Smooth muscle cell (in vitro differentiated cells): Measurements from ENCODE around the gene TBC1D22B. TPM values are rescaled to one million over a fixed set of nuclear protein-coding genes. Genes with fewer than 3 reads are reported as not detected.

Experiments used
- DNase-seq: peaks from one replicate; lab custom pipeline; 2025; ENCODE audit not compliant: unreplicated experiment; lab: John Stamatoyannopoulos, UW
- H2AFZ ChIP-seq: fragments of 200-600 bp; sonication (generic); 2 replicates; pipeline ENCODE4 v1.6.0; 2016; ENCODE audit warnings: antibody characterized with exemption, low read depth, mild to moderate bottlenecking
- H3F3A ChIP-seq: fragments of 200-600 bp; sonication (generic); 2 replicates; pipeline ENCODE4 v1.6.0; 2017; ENCODE audit warnings: antibody characterized with exemption, low read depth
- H3K27ac ChIP-seq: fragments of 200-600 bp; sonication (generic); 2 replicates; pipeline ENCODE4 v1.5.1; 2016; ENCODE audit warnings: low read depth, mild to moderate bottlenecking
- H3K27me3 ChIP-seq: fragments of 200-600 bp; sonication (generic); 2 replicates; pipeline ENCODE4 v1.6.1; 2016; ENCODE audit warnings: low read depth, mild to moderate bottlenecking
- H3K36me3 ChIP-seq: fragments of 200-600 bp; sonication (generic); 2 replicates; pipeline ENCODE4 v1.5.1; 2016; ENCODE audit warnings: low read depth
- H3K4me1 ChIP-seq: fragments of 200-600 bp; sonication (generic); 2 replicates; pipeline ENCODE4 v1.5.1; 2016; ENCODE audit warnings: low read depth
- H3K4me2 ChIP-seq: fragments of 200-600 bp; sonication (generic); 2 replicates; pipeline ENCODE4 v1.6.0; 2016; ENCODE audit warnings: mild to moderate bottlenecking
- H3K4me3 ChIP-seq: fragments of 200-600 bp; sonication (generic); 2 replicates; pipeline ENCODE4 v1.5.1; 2016; ENCODE audit warnings: mild to moderate bottlenecking
- H3K79me2 ChIP-seq: fragments of 200-600 bp; sonication (generic); 2 replicates; pipeline ENCODE4 v1.6.0; 2016; ENCODE audit warnings: low read depth, mild to moderate bottlenecking
- H3K9ac ChIP-seq: fragments of 200-600 bp; sonication (generic); 2 replicates; pipeline ENCODE4 v1.6.0; 2016; ENCODE audit warnings: low read depth
- H3K9me3 ChIP-seq: fragments of 200-600 bp; sonication (generic); replicated peaks from 2 replicates; pipeline ENCODE4 v1.5.1; 2016; ENCODE audit warnings: low read depth
- H4K20me1 ChIP-seq: fragments of 200-600 bp; sonication (generic); 2 replicates; pipeline ENCODE4 v1.6.0; 2016; ENCODE audit warnings: low read depth
- CTCF ChIP-seq: fragments of 200-600 bp; sonication (generic); IDR thresholded peaks from 2 replicates; pipeline ENCODE4 v1.5.1; 2017; ENCODE audit warnings: borderline replicate concordance, mild to moderate bottlenecking, antibody characterized with exemption; ENCODE audit not compliant: insufficient read depth, poor library complexity, severe bottlenecking
- WGBS: methylation state at CpG from one replicate; pipeline ENCODE4 v1.1.7; 2016; ENCODE audit warnings: low lambda C conversion rate; 5-methylcytosine and 5-hydroxymethylcytosine counted together
- polyA plus RNA-seq: library from polyadenylated mRNA; unstranded; fragments of >200 nt; fragmentation: Nextera tagmentation; extraction: Ambion mirVana; gene quantifications from 2 replicates; pipeline ENCODE4 v1.2.1, GENCODE V29; 2016
- total RNA-seq: library from RNA; depleted of rRNA; stranded (reverse); fragments of >200 nt; gene quantifications from 2 replicates; pipeline ENCODE4 v1.2.3, GENCODE V29; 2014

TBC1D22B gene
- total and polyA plus RNA-seq, 2 experiments from 2014 or later: 5.6 to 7.2 TPM

DNA sequence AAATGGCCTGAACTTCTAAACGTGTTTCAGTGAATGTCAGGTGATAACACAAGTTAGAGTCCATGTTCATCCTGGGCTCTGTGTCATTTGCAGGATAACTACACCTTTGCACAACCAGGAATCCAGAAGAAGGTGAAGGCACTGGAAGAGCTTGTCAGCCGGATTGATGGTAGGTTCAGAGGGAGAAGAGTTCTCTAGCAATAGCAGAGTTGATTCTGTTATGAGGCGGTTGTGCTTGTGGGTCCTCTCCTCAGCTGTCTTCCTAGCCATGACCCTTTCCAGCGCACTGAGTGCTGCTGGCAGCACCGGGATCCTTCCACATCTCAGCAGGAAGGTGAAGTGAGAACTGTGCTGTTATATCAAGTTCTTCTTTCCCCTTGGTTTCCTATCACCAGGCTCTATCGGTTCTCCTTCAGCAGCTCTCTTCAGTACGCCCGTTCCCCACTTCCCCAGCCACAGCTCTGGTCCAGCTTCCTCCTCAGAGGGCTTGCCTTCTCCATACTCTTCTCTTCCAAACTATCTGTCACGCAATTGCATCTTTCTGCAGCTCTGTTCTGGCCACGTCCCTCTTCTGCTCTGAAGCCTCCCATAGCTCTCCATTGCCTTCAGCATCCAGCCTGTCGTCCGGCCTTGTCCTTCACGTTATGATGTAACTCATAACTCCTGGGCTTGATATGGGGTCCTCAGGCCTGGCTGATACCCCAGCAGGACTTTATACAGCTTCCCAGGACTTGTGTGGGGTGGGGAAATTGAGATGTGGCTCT is 56.3 kb downstream of the TBC1D22B start:
- H3K36me3 ChIP-seq: no peaks in the 10 kb centered on the region
- DNase-seq: no peak
- WGBS: 99% methylated on average over 12 of the region's 13 CpGs

DNA sequence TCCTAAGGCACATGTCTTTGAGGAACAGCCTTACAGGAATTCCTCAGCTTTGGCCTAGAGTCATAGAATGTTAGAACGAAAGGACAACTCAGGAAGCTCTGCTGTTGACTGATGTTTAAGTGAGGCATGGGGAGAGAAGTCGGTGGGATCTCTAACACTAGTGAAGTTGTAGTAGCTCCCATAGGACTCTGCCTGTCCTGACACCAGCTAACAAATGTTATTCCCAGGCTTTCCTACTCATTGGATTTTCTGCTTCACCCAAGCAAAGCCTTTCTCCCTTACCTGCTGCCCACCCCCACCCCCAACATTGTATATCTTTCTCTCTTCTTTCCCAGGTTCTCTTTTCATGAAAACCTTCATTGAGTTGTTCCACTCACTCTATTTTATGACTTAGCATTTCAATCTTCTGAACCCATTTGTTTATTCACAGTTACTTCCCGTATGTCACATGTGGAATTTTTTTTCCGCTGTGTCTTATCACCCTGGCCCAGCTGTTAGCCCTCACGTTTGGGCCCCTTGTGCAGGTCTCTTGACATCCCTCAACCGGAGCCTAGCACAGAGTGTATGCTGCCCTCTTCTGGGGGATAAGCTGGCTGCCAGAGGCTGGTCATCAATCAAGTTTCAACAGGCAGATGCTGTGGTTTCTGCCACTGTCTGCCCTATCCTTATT is 57.0 kb downstream of the TBC1D22B start:
- DNase-seq: no peak

More for the DNA sequence above, 56.3 kb downstream of the TBC1D22B start:
- H3K4me3 ChIP-seq: no peak overlapping the region
- H3K4me2 ChIP-seq: no peak overlapping the region
- H4K20me1 ChIP-seq: peaks cover 16% of the 10 kb centered on the region
- no peak overlapping the region for H3K9ac ChIP-seq
- H3K9me3 ChIP-seq: no peaks in the 10 kb centered on the region
- H3K27me3 ChIP-seq: no peaks in the 10 kb centered on the region
- no peaks in the 10 kb centered on the region for H3K79me2 ChIP-seq
- TF ChIP-seq CTCF: no peak
- no peak overlapping the region for H3K27ac ChIP-seq
- no peaks in the 10 kb centered on the region for H3F3A ChIP-seq
- H3K4me1 ChIP-seq: no peaks in the 10 kb centered on the region
- H2AFZ ChIP-seq: no peak overlapping the region

GRCh38 chr6:37315157-37315515 is 57.6 kb downstream of the TBC1D22B start:
- H2AFZ ChIP-seq: no peak overlapping the region
- H3K9ac ChIP-seq: no peak overlapping the region
- H3K27me3 ChIP-seq: no peaks in the 10 kb centered on the region
- H3K27ac ChIP-seq: no peak overlapping the region
- DNase-seq: no peak
- no peak for TF ChIP-seq CTCF
- H4K20me1 ChIP-seq: peaks cover 16% of the 10 kb centered on the region
- H3K4me1 ChIP-seq: no peaks in the 10 kb centered on the region
- H3K4me2 ChIP-seq: no peak overlapping the region
- WGBS: 85% methylated on average over 7 of the region's 7 CpGs
- H3K4me3 ChIP-seq: no peak overlapping the region
- no peaks in the 10 kb centered on the region for H3K79me2 ChIP-seq
- no peaks in the 10 kb centered on the region for H3K36me3 ChIP-seq
- no peaks in the 10 kb centered on the region for H3K9me3 ChIP-seq
- H3F3A ChIP-seq: no peaks in the 10 kb centered on the region

More for the DNA sequence above, 57.0 kb downstream of the TBC1D22B start:
- H3F3A ChIP-seq: no peaks in the 10 kb centered on the region
- no peak overlapping the region for H3K4me2 ChIP-seq
- WGBS: 47% methylated on average over 6 of the region's 6 CpGs
- H3K9me3 ChIP-seq: no peaks in the 10 kb centered on the region
- no peaks in the 10 kb centered on the region for H3K79me2 ChIP-seq
- H3K4me3 ChIP-seq: no peak overlapping the region
- peaks cover 16% of the 10 kb centered on the region for H4K20me1 ChIP-seq
- no peaks in the 10 kb centered on the region for H3K36me3 ChIP-seq
- no peaks in the 10 kb centered on the region for H3K4me1 ChIP-seq
- no peak overlapping the region for H3K27ac ChIP-seq
- H3K27me3 ChIP-seq: no peaks in the 10 kb centered on the region
- no peak overlapping the region for H2AFZ ChIP-seq
- TF ChIP-seq CTCF: peak; percentile 37
- no peak overlapping the region for H3K9ac ChIP-seq

DNA sequence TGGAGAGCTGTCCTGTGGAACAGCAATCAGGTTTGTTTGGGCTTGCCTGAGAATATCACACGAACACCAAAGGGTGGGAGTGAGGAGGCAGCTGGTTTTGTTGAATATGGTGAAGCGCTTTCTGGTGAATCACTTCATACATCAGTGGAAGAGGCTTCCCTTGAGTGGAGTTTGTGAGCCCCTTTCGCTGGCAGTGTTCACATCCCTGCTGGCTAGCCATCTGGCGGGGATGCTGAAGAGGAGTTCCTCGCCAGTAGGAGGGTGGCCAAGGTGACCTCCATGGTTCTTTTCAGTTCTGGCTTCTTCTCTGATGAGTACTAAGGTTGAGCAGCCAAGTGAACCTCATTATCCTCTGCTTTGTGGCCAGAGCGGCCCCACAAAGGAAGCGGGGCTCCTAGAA is 58.5 kb downstream of the TBC1D22B start:
- Histone ChIP-seq H3K4me3 (no peak overlapping the region), H3K36me3 (no peaks in the 10 kb centered on the region), H3F3A (no peaks in the 10 kb centered on the region), H3K27me3 (no peaks in the 10 kb centered on the region), H3K4me1 (no peaks in the 10 kb centered on the region), H3K9me3 (no peaks in the 10 kb centered on the region), H4K20me1 (peaks cover 16% of the 10 kb centered on the region), H2AFZ (no peak overlapping the region), H3K9ac (no peak overlapping the region), H3K27ac (no peak overlapping the region), H3K79me2 (no peaks in the 10 kb centered on the region), H3K4me2 (no peak overlapping the region)
- WGBS: over 99% methylated on average over 7 of the region's 7 CpGs
- no peak for TF ChIP-seq CTCF
- DNase-seq: no peak
